ENCODE results near the gene ATP5F1D. TPM values are rescaled to one million over a fixed set of nuclear protein-coding genes. Genes with fewer than 3 reads are reported as not detected.

ATP5F1D gene
- total and polyA plus RNA-seq, 2 of the 13 experiments (the other 11 are each of a cell fraction or from before 2014, with no cell fraction given): 39.4 to 78.7 TPM

DNA sequence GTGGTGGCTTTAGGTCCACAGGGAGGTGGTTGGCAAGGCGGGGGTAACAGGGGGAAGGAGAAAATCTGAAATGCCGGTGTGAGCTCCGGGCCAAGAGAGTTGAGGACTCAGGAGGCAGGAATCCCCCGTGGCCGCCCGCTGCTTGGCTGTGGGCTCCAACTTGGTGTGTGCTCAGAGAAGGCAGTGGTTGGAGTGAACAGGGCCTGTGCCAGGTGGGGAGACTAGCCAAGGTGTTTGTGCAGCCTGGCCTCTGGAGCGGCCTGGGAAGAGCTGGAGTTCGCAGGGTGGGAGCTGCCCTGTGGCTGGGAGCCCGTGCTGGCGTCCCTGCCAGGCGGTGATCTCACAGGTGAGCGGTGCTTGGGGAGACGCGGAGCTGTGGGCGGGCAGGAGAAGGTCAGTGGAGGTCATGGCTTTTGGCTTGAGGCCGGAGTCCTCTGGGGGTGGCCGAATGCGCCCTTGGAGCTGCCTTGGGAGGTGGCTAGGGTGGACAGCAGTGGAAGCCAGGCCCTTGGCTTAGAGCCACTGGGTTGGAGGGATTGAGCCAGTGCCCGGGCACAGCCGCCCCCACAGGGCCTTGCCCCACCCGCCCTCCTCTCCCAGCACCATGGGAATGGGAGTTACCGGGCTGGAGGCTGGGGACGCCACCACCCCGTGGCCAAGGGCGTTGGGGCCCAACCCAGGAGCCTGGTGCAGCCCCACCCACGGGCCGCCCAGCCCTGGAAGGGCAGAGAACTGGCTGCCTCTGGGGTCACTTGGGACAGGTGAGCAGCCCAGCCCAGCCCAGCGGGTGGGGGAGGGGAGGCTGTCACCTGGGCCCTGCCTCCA lies 20.5 kb downstream of the ATP5F1D start (continued):
- TF ChIP-seq, protein P1, sequence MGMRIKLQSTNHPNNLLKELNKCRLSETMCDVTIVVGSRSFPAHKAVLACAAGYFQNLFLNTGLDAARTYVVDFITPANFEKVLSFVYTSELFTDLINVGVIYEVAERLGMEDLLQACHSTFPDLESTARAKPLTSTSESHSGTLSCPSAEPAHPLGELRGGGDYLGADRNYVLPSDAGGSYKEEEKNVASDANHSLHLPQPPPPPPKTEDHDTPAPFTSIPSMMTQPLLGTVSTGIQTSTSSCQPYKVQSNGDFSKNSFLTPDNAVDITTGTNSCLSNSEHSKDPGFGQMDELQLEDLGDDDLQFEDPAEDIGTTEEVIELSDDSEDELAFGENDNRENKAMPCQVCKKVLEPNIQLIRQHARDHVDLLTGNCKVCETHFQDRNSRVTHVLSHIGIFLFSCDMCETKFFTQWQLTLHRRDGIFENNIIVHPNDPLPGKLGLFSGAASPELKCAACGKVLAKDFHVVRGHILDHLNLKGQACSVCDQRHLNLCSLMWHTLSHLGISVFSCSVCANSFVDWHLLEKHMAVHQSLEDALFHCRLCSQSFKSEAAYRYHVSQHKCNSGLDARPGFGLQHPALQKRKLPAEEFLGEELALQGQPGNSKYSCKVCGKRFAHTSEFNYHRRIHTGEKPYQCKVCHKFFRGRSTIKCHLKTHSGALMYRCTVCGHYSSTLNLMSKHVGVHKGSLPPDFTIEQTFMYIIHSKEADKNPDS (CRISPR knock-in tag; IDR thresholded peaks at IDR 0.05): no peak
- TF ChIP-seq KDM1A (CRISPR knock-in tag; IDR thresholded peaks at IDR 0.05): no peak
- no peak for TF ChIP-seq FLYWCH1 (CRISPR knock-in tag; IDR thresholded peaks at IDR 0.05)
- no peak for TF ChIP-seq ARNT (IDR thresholded peaks at IDR 0.05)
- TF ChIP-seq POLR2AphosphoS5 (IDR thresholded peaks at IDR 0.05; ENCODE audit: low read depth, low read length): no peak
- peak; percentile 49 for TF ChIP-seq FOSL2 (CRISPR knock-in tag; IDR thresholded peaks at IDR 0.05)
- no peak for TF ChIP-seq ZNF746 (CRISPR knock-in tag; IDR thresholded peaks at IDR 0.05)
- TF ChIP-seq SMARCE1 (IDR thresholded peaks at IDR 0.05; ENCODE audit: borderline replicate concordance): no peak
- TF ChIP-seq, protein P2, sequence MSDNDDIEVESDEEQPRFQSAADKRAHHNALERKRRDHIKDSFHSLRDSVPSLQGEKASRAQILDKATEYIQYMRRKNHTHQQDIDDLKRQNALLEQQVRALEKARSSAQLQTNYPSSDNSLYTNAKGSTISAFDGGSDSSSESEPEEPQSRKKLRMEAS (IDR thresholded peaks at IDR 0.05): no peak
- no peak for TF ChIP-seq CENPT (CRISPR knock-in tag; IDR thresholded peaks at IDR 0.05; ENCODE audit: low read depth)
- no peak for TF ChIP-seq ZMYM2 (CRISPR knock-in tag; IDR thresholded peaks at IDR 0.05)
- no peak for TF ChIP-seq NFE2 (CRISPR knock-in tag; IDR thresholded peaks at IDR 0.05)
- TF ChIP-seq NFIB (CRISPR knock-in tag; IDR thresholded peaks at IDR 0.05; ENCODE audit: borderline replicate concordance): no peak
- no peak for TF ChIP-seq JDP2 (CRISPR knock-in tag; IDR thresholded peaks at IDR 0.05; ENCODE audit: borderline replicate concordance)
- TF ChIP-seq CCAR2 (optimal IDR thresholded peaks at IDR 0.05; ENCODE audit: low read depth, low read length): no peak
- TF ChIP-seq, protein P3, sequence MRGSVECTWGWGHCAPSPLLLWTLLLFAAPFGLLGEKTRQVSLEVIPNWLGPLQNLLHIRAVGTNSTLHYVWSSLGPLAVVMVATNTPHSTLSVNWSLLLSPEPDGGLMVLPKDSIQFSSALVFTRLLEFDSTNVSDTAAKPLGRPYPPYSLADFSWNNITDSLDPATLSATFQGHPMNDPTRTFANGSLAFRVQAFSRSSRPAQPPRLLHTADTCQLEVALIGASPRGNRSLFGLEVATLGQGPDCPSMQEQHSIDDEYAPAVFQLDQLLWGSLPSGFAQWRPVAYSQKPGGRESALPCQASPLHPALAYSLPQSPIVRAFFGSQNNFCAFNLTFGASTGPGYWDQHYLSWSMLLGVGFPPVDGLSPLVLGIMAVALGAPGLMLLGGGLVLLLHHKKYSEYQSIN (CRISPR knock-in tag; IDR thresholded peaks at IDR 0.05; ENCODE audit: borderline replicate concordance): no peak
- TF ChIP-seq, protein P4, sequence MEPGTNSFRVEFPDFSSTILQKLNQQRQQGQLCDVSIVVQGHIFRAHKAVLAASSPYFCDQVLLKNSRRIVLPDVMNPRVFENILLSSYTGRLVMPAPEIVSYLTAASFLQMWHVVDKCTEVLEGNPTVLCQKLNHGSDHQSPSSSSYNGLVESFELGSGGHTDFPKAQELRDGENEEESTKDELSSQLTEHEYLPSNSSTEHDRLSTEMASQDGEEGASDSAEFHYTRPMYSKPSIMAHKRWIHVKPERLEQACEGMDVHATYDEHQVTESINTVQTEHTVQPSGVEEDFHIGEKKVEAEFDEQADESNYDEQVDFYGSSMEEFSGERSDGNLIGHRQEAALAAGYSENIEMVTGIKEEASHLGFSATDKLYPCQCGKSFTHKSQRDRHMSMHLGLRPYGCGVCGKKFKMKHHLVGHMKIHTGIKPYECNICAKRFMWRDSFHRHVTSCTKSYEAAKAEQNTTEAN (CRISPR knock-in tag; conservative IDR thresholded peaks at IDR 0.05): no peak
- TF ChIP-seq ZNF124 (CRISPR knock-in tag; IDR thresholded peaks at IDR 0.05): no peak
- TF ChIP-seq NFYB (CRISPR knock-in tag; IDR thresholded peaks at IDR 0.05): no peak
- no peak for TF ChIP-seq SETDB1 (CRISPR knock-in tag; IDR thresholded peaks at IDR 0.05; ENCODE audit: borderline replicate concordance)
- TF ChIP-seq, protein P5, sequence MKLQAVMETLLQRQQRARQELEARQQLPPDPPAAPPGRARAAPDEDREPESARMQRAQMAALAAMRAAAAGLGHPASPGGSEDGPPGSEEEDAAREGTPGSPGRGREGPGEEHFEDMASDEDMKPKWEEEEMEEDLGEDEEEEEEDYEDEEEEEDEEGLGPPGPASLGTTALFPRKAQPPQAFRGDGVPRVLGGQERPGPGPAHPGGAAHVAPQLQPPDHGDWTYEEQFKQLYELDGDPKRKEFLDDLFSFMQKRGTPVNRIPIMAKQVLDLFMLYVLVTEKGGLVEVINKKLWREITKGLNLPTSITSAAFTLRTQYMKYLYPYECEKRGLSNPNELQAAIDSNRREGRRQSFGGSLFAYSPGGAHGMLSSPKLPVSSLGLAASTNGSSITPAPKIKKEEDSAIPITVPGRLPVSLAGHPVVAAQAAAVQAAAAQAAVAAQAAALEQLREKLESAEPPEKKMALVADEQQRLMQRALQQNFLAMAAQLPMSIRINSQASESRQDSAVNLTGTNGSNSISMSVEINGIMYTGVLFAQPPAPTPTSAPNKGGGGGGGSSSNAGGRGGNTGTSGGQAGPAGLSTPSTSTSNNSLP (IDR thresholded peaks at IDR 0.05; ENCODE audit: low read depth, low read length): no peak
- TF ChIP-seq ZNF577 (CRISPR knock-in tag; IDR thresholded peaks at IDR 0.05; ENCODE audit: borderline replicate concordance, low read depth): no peak
- TF ChIP-seq, protein P6, sequence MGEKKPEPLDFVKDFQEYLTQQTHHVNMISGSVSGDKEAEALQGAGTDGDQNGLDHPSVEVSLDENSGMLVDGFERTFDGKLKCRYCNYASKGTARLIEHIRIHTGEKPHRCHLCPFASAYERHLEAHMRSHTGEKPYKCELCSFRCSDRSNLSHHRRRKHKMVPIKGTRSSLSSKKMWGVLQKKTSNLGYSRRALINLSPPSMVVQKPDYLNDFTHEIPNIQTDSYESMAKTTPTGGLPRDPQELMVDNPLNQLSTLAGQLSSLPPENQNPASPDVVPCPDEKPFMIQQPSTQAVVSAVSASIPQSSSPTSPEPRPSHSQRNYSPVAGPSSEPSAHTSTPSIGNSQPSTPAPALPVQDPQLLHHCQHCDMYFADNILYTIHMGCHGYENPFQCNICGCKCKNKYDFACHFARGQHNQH (CRISPR knock-in tag; IDR thresholded peaks at IDR 0.05): no peak

Data from HepG2 (cell line).